GM21447 (cell line): ENCODE results near the gene SMYD3.

Source experiments
- ATAC-seq: cut with Tn5 transposase; IDR thresholded peaks from one replicate; pipeline ENCODE4 v1.9.1; 2021; ENCODE audit not compliant: unreplicated experiment

Gene SMYD3

GRCh38 chr1:245862812-245863540, 644.1 kb downstream of the SMYD3 start:
- no peak for ATAC-seq

GRCh38 chr1:245860657-245861544, 646.2 kb downstream of the SMYD3 start:
- no peak for ATAC-seq

- ATAC-seq = no peak
These were observed 647.5 kb downstream of the SMYD3 start for GRCh38 chr1:245859493-245860114.

GRCh38 chr1:245858722-245859492, 648.2 kb downstream of the SMYD3 start:
- ATAC-seq = no peak

- ATAC-seq = no peak
These were observed 648.9 kb downstream of the SMYD3 start for GRCh38 chr1:245858022-245858721.

- no peak for ATAC-seq
These were observed 650.0 kb downstream of the SMYD3 start for GRCh38 chr1:245856944-245857531.

- ATAC-seq = no peak
These were observed 651.0 kb downstream of the SMYD3 start for GRCh38 chr1:245855846-245856730.

GRCh38 chr1:245853291-245853690, 653.8 kb downstream of the SMYD3 start:
- ATAC-seq = no peak

- no peak for ATAC-seq
These were observed 664.0 kb downstream of the SMYD3 start for GRCh38 chr1:245843101-245843500.

GRCh38 chr1:245842106-245842505, 665.0 kb downstream of the SMYD3 start:
- no peak for ATAC-seq

- ATAC-seq = no peak
These were observed 666.1 kb downstream of the SMYD3 start for GRCh38 chr1:245840971-245841370.

GRCh38 chr1:245837718-245838117, 669.4 kb downstream of the SMYD3 start:
- no peak for ATAC-seq

GRCh38 chr1:245835386-245835785, 671.7 kb downstream of the SMYD3 start:
- ATAC-seq = no peak

GRCh38 chr1:245834002-245834401, 673.1 kb downstream of the SMYD3 start:
- ATAC-seq = no peak

- no peak for ATAC-seq
These were observed 674.1 kb downstream of the SMYD3 start for GRCh38 chr1:245832771-245833527.

- no peak for ATAC-seq
These were observed 675.6 kb downstream of the SMYD3 start for GRCh38 chr1:245831518-245831917.

GRCh38 chr1:245829826-245830225, 677.3 kb downstream of the SMYD3 start:
- no peak for ATAC-seq

- ATAC-seq = no peak
These were observed 677.9 kb downstream of the SMYD3 start for GRCh38 chr1:245829194-245829593.
